SK-N-SH (cell line): ENCODE measurements around the gene NFKBIA. TPM values are rescaled to one million over a fixed set of nuclear protein-coding genes. Genes with fewer than 3 reads are reported as not detected.
A peak's percentile ranks its signal among the peaks of the same experiment; 100 is the strongest.

Experiments used
- CTCF ChIA-PET: fragments of 300-600, 350-600 bp; formaldehyde crosslinking; extraction: SDS; loops from one replicate; lab custom pipeline; 2021; lab: Yijun Ruan, JAX
- POLR2A ChIA-PET: fragments of 350-600 bp; sonication (Branson Sonifier 250); formaldehyde crosslinking; extraction: SDS; loops from one replicate; lab custom pipeline; 2020; ENCODE audit warnings: antibody characterized with exemption, inconsistent platforms; lab: Yijun Ruan, JAX
- DNase-seq: peaks from one replicate; pipeline ENCODE4 v3.0.0; 2012
- H2AFZ ChIP-seq: fragments of 200-600 bp; sonication (generic); 2 replicates; pipeline ENCODE4 v1.8.1; 2016; ENCODE audit warnings: antibody characterized with exemption, mild to moderate bottlenecking, low read depth
- H3F3A ChIP-seq: fragments of 200-600 bp; sonication (generic); replicated peaks from 2 replicates; pipeline ENCODE3; 2016; ENCODE audit warnings: antibody characterized with exemption, mild to moderate bottlenecking; ENCODE audit not compliant: insufficient read depth
- H3K27ac ChIP-seq, 2 experiments: fragments of 200-500 bp in 1 of 2; fragments of 200-600 bp in 1 of 2; sonication (Bioruptor generic) in 1 of 2; sonication (generic), shearing (Covaris generic) in 1 of 2; 2 replicates each; pipeline versions ENCODE4 v1.5.1 to v1.6.1; 2014 to 2016; ENCODE audit warnings: low read depth in 2 of 2, inconsistent platforms in 1 of 2, low read length in 1 of 2, mild to moderate bottlenecking in 1 of 2, mixed read lengths in 1 of 2
- H3K27me3 ChIP-seq: fragments of 200-600 bp; sonication (generic), shearing (Covaris generic); 2 replicates; pipeline ENCODE4 v1.6.1; 2016; ENCODE audit warnings: mixed run types; ENCODE audit not compliant: insufficient read depth
- H3K36me3 ChIP-seq, 2 experiments: fragments of 200-500 bp in 1 of 2; fragments of 200-600 bp in 1 of 2; sonication (Bioruptor generic) in 1 of 2; sonication (generic) in 1 of 2; replicated peaks in 1 of 2; 2 replicates each; pipeline versions ENCODE3 to v1.5.1; 2014 to 2016; ENCODE audit warnings: low read length in 1 of 2, mild to moderate bottlenecking in 1 of 2; ENCODE audit not compliant: insufficient read depth in 2 of 2, control insufficient read depth in 1 of 2
- H3K4me1 ChIP-seq, 2 experiments: fragments of 200-500 bp in 1 of 2; fragments of 200-600 bp in 1 of 2; sonication (Bioruptor generic) in 1 of 2; sonication (generic), shearing (Covaris generic) in 1 of 2; 2 replicates each; pipeline versions ENCODE4 v1.5.1 to v1.6.1; 2014 to 2016; ENCODE audit warnings: low read depth in 1 of 2, low read length in 1 of 2, mixed run types in 1 of 2; ENCODE audit not compliant: insufficient read depth in 2 of 2, control insufficient read depth in 1 of 2
- H3K4me2 ChIP-seq: fragments of 200-600 bp; sonication (generic), shearing (Covaris generic); 2 replicates; pipeline ENCODE4 v1.6.1; 2017; ENCODE audit warnings: mixed run types
- H3K4me3 ChIP-seq, 2 experiments: fragments of 200-500 bp in 1 of 2; fragments of 200-600 bp in 1 of 2; sonication (Bioruptor generic) in 1 of 2; sonication (generic), shearing (Covaris generic) in 1 of 2; 2 replicates each; pipeline versions ENCODE4 v1.5.1 to v1.8.1; 2014 to 2016; ENCODE audit warnings: low read depth in 2 of 2, inconsistent platforms in 1 of 2, low read length in 1 of 2, mild to moderate bottlenecking in 1 of 2, mixed read lengths in 1 of 2, moderate library complexity in 1 of 2
- H3K79me2 ChIP-seq: fragments of 200-600 bp; sonication (generic); 2 replicates; pipeline ENCODE4 v1.8.1; 2017; ENCODE audit warnings: mild to moderate bottlenecking; ENCODE audit not compliant: insufficient read depth
- H3K9ac ChIP-seq: fragments of 200-600 bp; sonication (generic); 2 replicates; pipeline ENCODE4 v1.6.1; 2017; ENCODE audit warnings: mixed run types
- H3K9me2 ChIP-seq: fragments of 200-600 bp; sonication (generic); 2 replicates; pipeline ENCODE4 v1.6.1; 2017; ENCODE audit warnings: mixed run types
- H3K9me3 ChIP-seq: fragments of 200-600 bp; sonication (generic); 2 replicates; pipeline ENCODE4 v1.6.1; 2017; ENCODE audit warnings: mixed run types, mild to moderate bottlenecking, moderate library complexity
- H4K20me1 ChIP-seq: fragments of 200-600 bp; sonication (generic); 2 replicates; pipeline ENCODE4 v1.6.1; 2017; ENCODE audit warnings: mild to moderate bottlenecking, mixed run types; ENCODE audit not compliant: insufficient read depth
- ELF1 ChIP-seq: IDR thresholded peaks from 2 replicates; pipeline ENCODE4 v1.4.0; 2012
- EZH2phosphoT487 ChIP-seq: fragments of 200-600 bp; sonication (generic); IDR thresholded peaks from 2 replicates; pipeline ENCODE4 v1.6.1; 2017; ENCODE audit warnings: low read depth, mixed run types, mild to moderate bottlenecking, antibody characterized with exemption, moderate library complexity, borderline replicate concordance
- FOXJ3 ChIP-seq: sonication (generic); formaldehyde crosslinking; IDR thresholded peaks from 2 replicates; pipeline ENCODE4 v1.5.1; 2020; ENCODE audit warnings: mild to moderate bottlenecking, missing genetic modification reagents
- GABPA ChIP-seq: IDR thresholded peaks from 2 replicates; pipeline ENCODE4 v1.4.0; 2012; ENCODE audit warnings: low read depth, mild to moderate bottlenecking
- GATA2 ChIP-seq: sonication (generic); formaldehyde crosslinking; IDR thresholded peaks from 2 replicates; pipeline ENCODE4 v1.5.0; 2020; ENCODE audit warnings: mild to moderate bottlenecking, missing genetic modification reagents
- JUND ChIP-seq: IDR thresholded peaks from 2 replicates; pipeline ENCODE4 v1.4.0; 2012
- MAX ChIP-seq: IDR thresholded peaks from 2 replicates; pipeline ENCODE4 v1.4.0; 2012; ENCODE audit warnings: low read depth
- MXI1 ChIP-seq: IDR thresholded peaks from 2 replicates; pipeline ENCODE4 v1.6.1; 2012; ENCODE audit warnings: mild to moderate bottlenecking, low read depth, low read length, improper control_type of control experiment
- NFIC ChIP-seq: IDR thresholded peaks from 2 replicates; pipeline ENCODE4 v1.4.0; 2012; ENCODE audit warnings: borderline replicate concordance
- POLR2AphosphoS5 ChIP-seq: IDR thresholded peaks from 2 replicates; pipeline ENCODE4 v1.6.1; 2012; ENCODE audit warnings: low read depth, low read length
- RAD21 ChIP-seq: IDR thresholded peaks from 2 replicates; pipeline ENCODE4 v1.6.1; 2012; ENCODE audit warnings: mild to moderate bottlenecking, low read length
- REST ChIP-seq: IDR thresholded peaks from 2 replicates; pipeline ENCODE4 v1.6.1; 2012; ENCODE audit warnings: mild to moderate bottlenecking, low read depth, low read length, moderate library complexity
- RFX5 ChIP-seq: IDR thresholded peaks from 2 replicates; pipeline ENCODE4 v1.6.1; 2012; ENCODE audit warnings: mild to moderate bottlenecking, improper control_type of control experiment, low read length
- RXRA ChIP-seq: IDR thresholded peaks from 2 replicates; pipeline ENCODE4 v1.4.0; 2012; ENCODE audit warnings: low read depth, mild to moderate bottlenecking, borderline replicate concordance
- SMC3 ChIP-seq: IDR thresholded peaks from 2 replicates; pipeline ENCODE4 v1.6.1; 2012; ENCODE audit warnings: low read depth, low read length, improper control_type of control experiment
- TCF12 ChIP-seq: IDR thresholded peaks from 2 replicates; pipeline ENCODE4 v1.4.0; 2012
- WGBS: methylation state at CpG from one replicate; pipeline ENCODE4 v1.1.6; 2017; ENCODE audit warnings: low lambda C conversion rate; 5-methylcytosine and 5-hydroxymethylcytosine counted together
- polyA plus RNA-seq, 3 experiments: library from polyadenylated mRNA; depleted of rRNA; stranded (reverse); fragments of >200 nt; gene quantifications; 2 replicates each; pipeline ENCODE4 v1.2.3, GENCODE V29; 2012
- TF ChIP-seq, protein P1 (sequence below): fragments of 200-600 bp; sonication (generic); IDR thresholded peaks from 2 replicates; pipeline ENCODE4 v1.6.1; 2017; ENCODE audit warnings: antibody characterized with exemption, mild to moderate bottlenecking, moderate library complexity
- TF ChIP-seq, protein P2 (sequence below): IDR thresholded peaks from 2 replicates; pipeline ENCODE4; 2012
- TF ChIP-seq, protein P3 (sequence below): IDR thresholded peaks from 2 replicates; pipeline ENCODE4 v1.4.0; 2012; ENCODE audit warnings: low read depth, borderline replicate concordance

The NFKBIA gene
- polyA plus RNA-seq, 1 of the 3 experiments (the other 2 are of a cell fraction): 56.7 TPM

DNA sequence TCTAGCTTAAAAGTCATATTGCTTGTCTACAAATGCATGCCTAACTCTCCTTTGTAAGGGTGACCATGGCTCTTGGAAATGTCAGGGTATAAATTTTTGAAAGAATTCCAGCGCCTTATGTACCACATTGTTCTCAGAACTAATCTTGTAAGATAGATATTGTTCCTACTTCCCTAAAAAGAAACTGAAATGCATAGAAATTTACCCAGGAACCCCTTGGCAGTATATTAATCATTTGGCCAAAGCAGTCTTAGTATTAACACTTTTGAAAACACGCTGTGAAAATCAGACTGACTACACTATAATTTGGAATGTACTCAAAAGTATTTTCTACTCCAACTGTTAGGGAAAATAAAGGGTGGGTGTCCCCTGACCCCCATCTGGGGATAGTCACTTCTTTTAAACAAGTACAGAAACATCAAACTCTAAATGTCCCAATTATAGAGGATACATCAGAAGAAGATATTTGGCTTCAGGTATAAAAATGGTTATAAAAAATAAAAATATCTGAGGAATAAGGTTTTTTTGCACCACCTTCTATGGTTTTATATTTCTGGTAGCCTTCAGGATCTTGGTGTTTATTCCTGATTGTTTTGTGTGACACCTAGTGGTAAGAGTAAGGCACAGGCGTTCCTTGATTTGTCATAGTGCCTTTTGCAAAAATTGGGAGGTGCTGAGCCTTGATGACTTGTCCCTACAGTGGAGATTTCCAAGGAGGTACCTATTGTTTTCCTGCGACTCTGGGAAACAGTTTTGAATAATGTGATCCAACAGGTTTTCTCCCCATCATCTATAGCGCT lies 2.2 kb upstream of the NFKBIA start:
- Histone ChIP-seq H3F3A (peaks cover 15% of the 10 kb centered on the region), H4K20me1 (peaks cover 20% of the 10 kb centered on the region), H3K9me2 (no peaks in the 10 kb centered on the region), H3K36me3 (peaks cover 18% of the 10 kb centered on the region in 2 experiments), H3K27ac (no peak overlapping the region), H3K9ac (no peak overlapping the region), H3K9me3 (no peaks in the 10 kb centered on the region), H2AFZ (no peak overlapping the region), H3K4me1 (peaks cover 22 to 25% of the 10 kb centered on the region in 2 experiments; a peak in 3 of 4 replicates), H3K4me3 (no peak overlapping the region), H3K4me2 (no peak overlapping the region), H3K79me2 (peaks cover 33% of the 10 kb centered on the region), H3K27me3 (no peaks in the 10 kb centered on the region)
- 26% methylated on average over 5 of the region's 5 CpGs for WGBS
- TF ChIP-seq FOXJ3 (CRISPR knock-in tag) (no peak), EZH2phosphoT487 (no peak), RAD21 (peak; percentile 82), NFIC (no peak), SMC3 (peak; percentile 81), MAX (no peak), JUND (no peak), REST (no peak)
- TF ChIP-seq, protein P1, sequence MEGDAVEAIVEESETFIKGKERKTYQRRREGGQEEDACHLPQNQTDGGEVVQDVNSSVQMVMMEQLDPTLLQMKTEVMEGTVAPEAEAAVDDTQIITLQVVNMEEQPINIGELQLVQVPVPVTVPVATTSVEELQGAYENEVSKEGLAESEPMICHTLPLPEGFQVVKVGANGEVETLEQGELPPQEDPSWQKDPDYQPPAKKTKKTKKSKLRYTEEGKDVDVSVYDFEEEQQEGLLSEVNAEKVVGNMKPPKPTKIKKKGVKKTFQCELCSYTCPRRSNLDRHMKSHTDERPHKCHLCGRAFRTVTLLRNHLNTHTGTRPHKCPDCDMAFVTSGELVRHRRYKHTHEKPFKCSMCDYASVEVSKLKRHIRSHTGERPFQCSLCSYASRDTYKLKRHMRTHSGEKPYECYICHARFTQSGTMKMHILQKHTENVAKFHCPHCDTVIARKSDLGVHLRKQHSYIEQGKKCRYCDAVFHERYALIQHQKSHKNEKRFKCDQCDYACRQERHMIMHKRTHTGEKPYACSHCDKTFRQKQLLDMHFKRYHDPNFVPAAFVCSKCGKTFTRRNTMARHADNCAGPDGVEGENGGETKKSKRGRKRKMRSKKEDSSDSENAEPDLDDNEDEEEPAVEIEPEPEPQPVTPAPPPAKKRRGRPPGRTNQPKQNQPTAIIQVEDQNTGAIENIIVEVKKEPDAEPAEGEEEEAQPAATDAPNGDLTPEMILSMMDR: peak; percentile 86
- ChIA-PET POLR2A (no interaction called here), CTCF (interaction anchor here (0.6 to 3.7 kb wide), 13 partner anchors 10 to 282 kb away, joined by 3 to 25 read pairs (median 5); no protein-coding TSS in a partner anchor)
- DNase-seq: peak; percentile 54

DNA sequence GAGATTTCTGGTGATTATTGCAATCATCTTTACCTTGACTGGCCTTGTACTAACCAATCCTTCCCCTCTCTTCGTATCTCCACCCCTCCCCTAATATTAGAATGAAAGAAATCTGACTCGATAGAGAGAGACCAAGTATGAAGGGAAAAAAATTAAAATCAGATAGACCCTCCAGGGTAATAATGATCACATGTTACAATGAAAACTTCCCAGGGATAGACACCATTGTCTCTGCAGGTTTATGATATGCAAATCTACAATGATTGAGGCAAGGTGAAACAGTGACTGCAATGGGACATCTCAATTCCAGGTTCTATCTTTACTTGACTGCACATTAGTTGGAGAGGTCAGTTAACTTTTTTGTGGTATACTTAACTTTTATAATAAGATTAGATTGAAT lies 1.5 kb upstream of the NFKBIA start:
- DNase-seq: no peak
- no peak overlapping the region for H2AFZ ChIP-seq
- POLR2A ChIA-PET: no interaction called here
- H3K9me3 ChIP-seq: no peaks in the 10 kb centered on the region
- H3K27me3 ChIP-seq: no peaks in the 10 kb centered on the region
- CTCF ChIA-PET: interaction anchor here (0.6 to 3.5 kb wide), 9 partner anchors 10 to 282 kb away, joined by 3 to 25 read pairs (median 4); no protein-coding TSS in a partner anchor
- H3K79me2 ChIP-seq: peaks cover 38% of the 10 kb centered on the region
- H3K9me2 ChIP-seq: no peaks in the 10 kb centered on the region
- H3K36me3 ChIP-seq: peaks cover 24% of the 10 kb centered on the region in 2 experiments
- H3K9ac ChIP-seq: no peak overlapping the region
- H3F3A ChIP-seq: peaks cover 21% of the 10 kb centered on the region
- 68% methylated on average over 2 of the region's 2 CpGs for WGBS
- peak overlapping the region; percentile 96; the same call in 1 of the 2 replicates for H3K4me2 ChIP-seq
- H3K4me1 ChIP-seq: peaks cover 24 to 31% of the 10 kb centered on the region in 2 experiments; a peak in 3 of 4 replicates
- H3K4me3 ChIP-seq: no peak overlapping the region
- no peak overlapping the region for H3K27ac ChIP-seq
- H4K20me1 ChIP-seq: peaks cover 26% of the 10 kb centered on the region
- no peak for TF ChIP-seq POLR2AphosphoS5
- TF ChIP-seq FOXJ3 (CRISPR knock-in tag): no peak
- no peak for TF ChIP-seq RFX5
- TF ChIP-seq, protein P2, sequence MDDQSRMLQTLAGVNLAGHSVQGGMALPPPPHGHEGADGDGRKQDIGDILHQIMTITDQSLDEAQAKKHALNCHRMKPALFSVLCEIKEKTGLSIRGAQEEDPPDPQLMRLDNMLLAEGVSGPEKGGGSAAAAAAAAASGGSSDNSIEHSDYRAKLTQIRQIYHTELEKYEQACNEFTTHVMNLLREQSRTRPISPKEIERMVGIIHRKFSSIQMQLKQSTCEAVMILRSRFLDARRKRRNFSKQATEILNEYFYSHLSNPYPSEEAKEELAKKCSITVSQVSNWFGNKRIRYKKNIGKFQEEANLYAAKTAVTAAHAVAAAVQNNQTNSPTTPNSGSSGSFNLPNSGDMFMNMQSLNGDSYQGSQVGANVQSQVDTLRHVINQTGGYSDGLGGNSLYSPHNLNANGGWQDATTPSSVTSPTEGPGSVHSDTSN: no peak
- no peak for TF ChIP-seq GATA2 (CRISPR knock-in tag)
- TF ChIP-seq EZH2phosphoT487: no peak
- TF ChIP-seq MXI1: no peak
- no peak for TF ChIP-seq GABPA
- TF ChIP-seq RXRA: no peak
- TF ChIP-seq TCF12: no peak
- TF ChIP-seq, protein P3, sequence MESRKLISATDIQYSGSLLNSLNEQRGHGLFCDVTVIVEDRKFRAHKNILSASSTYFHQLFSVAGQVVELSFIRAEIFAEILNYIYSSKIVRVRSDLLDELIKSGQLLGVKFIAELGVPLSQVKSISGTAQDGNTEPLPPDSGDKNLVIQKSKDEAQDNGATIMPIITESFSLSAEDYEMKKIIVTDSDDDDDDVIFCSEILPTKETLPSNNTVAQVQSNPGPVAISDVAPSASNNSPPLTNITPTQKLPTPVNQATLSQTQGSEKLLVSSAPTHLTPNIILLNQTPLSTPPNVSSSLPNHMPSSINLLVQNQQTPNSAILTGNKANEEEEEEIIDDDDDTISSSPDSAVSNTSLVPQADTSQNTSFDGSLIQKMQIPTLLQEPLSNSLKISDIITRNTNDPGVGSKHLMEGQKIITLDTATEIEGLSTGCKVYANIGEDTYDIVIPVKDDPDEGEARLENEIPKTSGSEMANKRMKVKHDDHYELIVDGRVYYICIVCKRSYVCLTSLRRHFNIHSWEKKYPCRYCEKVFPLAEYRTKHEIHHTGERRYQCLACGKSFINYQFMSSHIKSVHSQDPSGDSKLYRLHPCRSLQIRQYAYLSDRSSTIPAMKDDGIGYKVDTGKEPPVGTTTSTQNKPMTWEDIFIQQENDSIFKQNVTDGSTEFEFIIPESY: no peak
- no peak for TF ChIP-seq ELF1
